ENCODE results near the gene TLR10. TPM values are rescaled to one million over a fixed set of nuclear protein-coding genes. Genes with fewer than 3 reads are reported as not detected.
"Not testable (repeated sequence)": the region's sequence is repeated elsewhere in the genome, so short reads cannot be mapped to it uniquely, and the experiment has no call there.

TLR10 gene
- total RNA-seq, 1 donor from 2014 or later, result 0.98 TPM

GRCh38 chr4:38766940-38767339 is 15.8 kb downstream of the TLR10 start:
- not testable (repeated sequence) for DNase-seq (ENCODE audit: low spot score)

GRCh38 chr4:38765382-38765781 is 17.4 kb downstream of the TLR10 start:
- no peak for DNase-seq (ENCODE audit: low spot score)

- DNase-seq (ENCODE audit: low spot score), result no peak
Measured at GRCh38 chr4:38764277-38764676, 18.5 kb downstream of the TLR10 start.

GRCh38 chr4:38762560-38762959 is 20.2 kb downstream of the TLR10 start:
- no peak for DNase-seq (ENCODE audit: low spot score)

- DNase-seq (ENCODE audit: low spot score), result no peak
Measured at GRCh38 chr4:38759790-38760122, 23.0 kb downstream of the TLR10 start.

GRCh38 chr4:38759113-38759789 is 23.5 kb downstream of the TLR10 start:
- peak; percentile 71 for DNase-seq (ENCODE audit: low spot score)

- DNase-seq (ENCODE audit: low spot score), result no peak
Measured at GRCh38 chr4:38757945-38758600, 24.7 kb downstream of the TLR10 start.

- peak; percentile 78 for DNase-seq (ENCODE audit: low spot score)
Measured at GRCh38 chr4:38752941-38753806, 29.6 kb downstream of the TLR10 start.

- DNase-seq (ENCODE audit: low spot score), result no peak
Measured at GRCh38 chr4:38752372-38752940, 30.3 kb downstream of the TLR10 start.

- no peak for DNase-seq (ENCODE audit: low spot score)
Measured at GRCh38 chr4:38751341-38752010, 31.3 kb downstream of the TLR10 start.

- DNase-seq (ENCODE audit: low spot score), result no peak
Measured at GRCh38 chr4:38749336-38749735, 33.5 kb downstream of the TLR10 start.

- no peak for DNase-seq (ENCODE audit: low spot score)
Measured at GRCh38 chr4:38747629-38748028, 35.2 kb downstream of the TLR10 start.

GRCh38 chr4:38745881-38746280 is 36.9 kb downstream of the TLR10 start:
- no peak for DNase-seq (ENCODE audit: low spot score)

GRCh38 chr4:38743866-38744265 is 38.9 kb downstream of the TLR10 start:
- no peak for DNase-seq (ENCODE audit: low spot score)

GRCh38 chr4:38740303-38740702 is 42.5 kb downstream of the TLR10 start:
- DNase-seq (ENCODE audit: low spot score), result no peak

GRCh38 chr4:38738940-38739803 is 43.6 kb downstream of the TLR10 start:
- no peak for DNase-seq (ENCODE audit: low spot score)

GRCh38 chr4:38735870-38736269 is 46.9 kb downstream of the TLR10 start:
- no peak for DNase-seq (ENCODE audit: low spot score)

GRCh38 chr4:38734911-38735310 is 47.9 kb downstream of the TLR10 start:
- no peak for DNase-seq (ENCODE audit: low spot score)

- no peak for DNase-seq (ENCODE audit: low spot score)
Measured at GRCh38 chr4:38734446-38734845, 48.3 kb downstream of the TLR10 start.

GRCh38 chr4:38733663-38734062 is 49.1 kb downstream of the TLR10 start:
- DNase-seq (ENCODE audit: low spot score), result no peak

Measured in mucosa of gallbladder (tissue), 1 donor.